ENCODE measurements around the gene TP53AIP1.
A peak's percentile ranks its signal among the peaks of the same experiment; 100 is the strongest.

The TP53AIP1 gene

GRCh38 chr11:128905345-128906184 is 37.1 kb downstream of the TP53AIP1 start:
- peak; percentile 62 for DNase-seq (ENCODE audit: low spot score)

- no peak for DNase-seq (ENCODE audit: low spot score)
Observed at GRCh38 chr11:128904656-128905344, 37.9 kb downstream of the TP53AIP1 start.

GRCh38 chr11:128904303-128904655 is 38.4 kb downstream of the TP53AIP1 start:
- DNase-seq (ENCODE audit: low spot score) = no peak

- DNase-seq (ENCODE audit: low spot score) = no peak
Observed at GRCh38 chr11:128903248-128904061, 39.2 kb downstream of the TP53AIP1 start.

GRCh38 chr11:128902515-128903066 is 40.1 kb downstream of the TP53AIP1 start:
- DNase-seq (ENCODE audit: low spot score) = peak; percentile 30

GRCh38 chr11:128901653-128902514 is 40.8 kb downstream of the TP53AIP1 start:
- no peak for DNase-seq (ENCODE audit: low spot score)

GRCh38 chr11:128900468-128900867 is 42.2 kb downstream of the TP53AIP1 start:
- DNase-seq (ENCODE audit: low spot score) = no peak

- peak; percentile 35 for DNase-seq (ENCODE audit: low spot score)
Observed at GRCh38 chr11:128898580-128899344, 43.9 kb downstream of the TP53AIP1 start.

GRCh38 chr11:128897826-128898225 is 44.8 kb downstream of the TP53AIP1 start:
- no peak for DNase-seq (ENCODE audit: low spot score)

- no peak for DNase-seq (ENCODE audit: low spot score)
Observed at GRCh38 chr11:128896356-128896755, 46.3 kb downstream of the TP53AIP1 start.

- no peak for DNase-seq (ENCODE audit: low spot score)
Observed at GRCh38 chr11:128895526-128895925, 47.1 kb downstream of the TP53AIP1 start.

- no peak for DNase-seq (ENCODE audit: low spot score)
Observed at GRCh38 chr11:128894685-128895084, 48.0 kb downstream of the TP53AIP1 start.

- no peak for DNase-seq (ENCODE audit: low spot score)
Observed at GRCh38 chr11:128894286-128894681, 48.4 kb downstream of the TP53AIP1 start.

GRCh38 chr11:128893578-128894285 is 48.9 kb downstream of the TP53AIP1 start:
- DNase-seq (ENCODE audit: low spot score) = no peak

GRCh38 chr11:128892866-128893565 is 49.7 kb downstream of the TP53AIP1 start:
- DNase-seq (ENCODE audit: low spot score) = no peak

GRCh38 chr11:128891913-128892398 is 50.7 kb downstream of the TP53AIP1 start:
- DNase-seq (ENCODE audit: low spot score) = no peak

- DNase-seq (ENCODE audit: low spot score) = no peak
Observed at GRCh38 chr11:128890543-128891368, 51.9 kb downstream of the TP53AIP1 start, which contains the start of gene KCNJ5. KCNJ5 (plus strand) TSS chr11:128891356; CDS start chr11:128911274, 19,918 bp downstream.

GRCh38 chr11:128890216-128890542 is 52.5 kb downstream of the TP53AIP1 start:
- DNase-seq (ENCODE audit: low spot score) = no peak

All from RKO (cell line).